Stimulated activated CD4-positive, alpha-beta T cell treated with anti-CD3 and anti-CD28 coated beads, TNF-alpha, amount 100 ng/mL, for 48 hours (primary cell): Measurements from ENCODE around the gene MEIS1.

Experiments
- DNase-seq, 3 donors: peaks; one replicate each; pipeline ENCODE4 v3.0.0-alpha.2; 2020; ENCODE audit warnings: low read depth in 3 of 3

The MEIS1 gene

DNA sequence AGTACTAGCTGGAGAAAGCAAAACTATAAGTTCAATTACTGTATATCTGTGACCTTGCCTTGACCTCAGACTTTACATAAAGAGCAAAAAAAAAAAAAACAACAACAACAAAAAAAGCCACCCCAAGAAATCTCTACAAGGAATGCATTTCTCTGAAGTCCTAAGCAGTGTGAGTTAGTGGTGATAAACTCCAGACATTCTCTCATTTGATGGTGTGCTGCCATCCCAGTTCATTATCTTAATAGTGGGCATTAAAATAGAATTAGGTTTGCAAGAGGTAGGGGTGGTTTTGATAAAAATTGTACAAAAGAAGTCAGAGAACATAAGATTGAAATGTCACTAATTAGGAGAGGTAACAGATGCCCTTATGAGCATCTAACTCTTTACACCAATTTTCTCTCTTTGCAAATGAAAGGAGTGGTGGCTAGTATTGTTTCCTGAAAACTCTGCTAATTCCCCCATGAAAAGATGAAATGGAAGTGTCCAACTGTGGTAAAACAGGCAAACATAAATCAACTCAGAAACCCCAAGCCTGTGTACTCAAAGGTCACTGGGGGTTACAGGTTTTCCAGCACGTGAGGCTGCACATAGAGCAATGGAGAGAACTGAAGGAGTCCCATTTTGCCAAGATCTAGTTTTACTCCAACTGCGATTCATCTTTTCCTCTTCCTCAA lies 131.9 kb downstream of the MEIS1 start:
- no peak for DNase-seq

DNA sequence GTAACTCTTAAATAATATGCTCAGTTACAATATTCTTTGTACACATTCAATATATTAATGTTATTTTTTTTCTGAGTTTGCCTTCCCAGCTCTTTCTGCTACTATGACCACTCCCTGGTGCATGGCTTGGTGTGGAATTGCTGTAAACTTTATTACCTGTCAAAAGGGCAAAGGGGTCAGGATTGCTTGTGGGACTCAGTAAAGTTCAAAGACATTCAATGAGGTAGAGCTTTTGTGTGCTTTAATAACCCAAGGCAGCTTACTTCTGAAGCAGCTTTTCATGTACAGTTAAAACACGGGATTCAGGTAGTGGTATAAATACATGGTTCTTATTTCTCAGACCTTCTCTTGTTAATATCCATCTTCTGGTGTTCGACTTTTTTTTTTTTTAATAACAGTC lies 132.8 kb downstream of the MEIS1 start:
- DNase-seq, result no peak

DNA sequence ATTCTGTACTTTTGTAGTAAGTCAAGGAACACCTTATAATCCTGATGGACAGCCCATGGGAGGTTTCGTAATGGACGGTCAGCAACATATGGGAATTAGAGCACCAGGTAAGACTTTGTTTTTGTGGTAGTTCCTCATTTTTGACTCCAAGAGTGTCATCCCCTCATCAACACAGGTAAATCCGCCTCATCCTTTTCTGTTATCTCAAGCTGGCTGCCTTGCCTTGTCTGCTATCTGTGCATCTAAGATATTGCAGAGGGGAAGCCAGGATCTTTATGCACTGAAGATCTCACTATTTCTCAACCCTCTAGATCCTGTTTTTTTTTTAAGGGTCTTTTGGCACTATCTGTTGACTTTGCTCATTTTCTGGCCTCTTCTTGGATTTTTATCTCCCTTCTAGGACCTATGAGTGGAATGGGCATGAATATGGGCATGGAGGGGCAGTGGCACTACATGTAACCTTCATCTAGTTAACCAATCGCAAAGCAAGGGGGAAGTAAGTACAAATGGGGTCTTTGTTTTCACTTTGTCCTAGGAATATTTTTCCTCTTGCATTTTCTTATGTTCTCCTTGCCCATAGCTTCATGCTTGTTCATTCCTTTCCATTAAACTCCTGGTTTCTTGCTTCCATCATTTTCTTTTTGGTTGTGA lies 133.8 kb downstream of the MEIS1 start:
- no peak for DNase-seq

- no peak for DNase-seq
These were observed 134.5 kb downstream of the MEIS1 start for GRCh38 chr2:66569321-66569851.

DNA sequence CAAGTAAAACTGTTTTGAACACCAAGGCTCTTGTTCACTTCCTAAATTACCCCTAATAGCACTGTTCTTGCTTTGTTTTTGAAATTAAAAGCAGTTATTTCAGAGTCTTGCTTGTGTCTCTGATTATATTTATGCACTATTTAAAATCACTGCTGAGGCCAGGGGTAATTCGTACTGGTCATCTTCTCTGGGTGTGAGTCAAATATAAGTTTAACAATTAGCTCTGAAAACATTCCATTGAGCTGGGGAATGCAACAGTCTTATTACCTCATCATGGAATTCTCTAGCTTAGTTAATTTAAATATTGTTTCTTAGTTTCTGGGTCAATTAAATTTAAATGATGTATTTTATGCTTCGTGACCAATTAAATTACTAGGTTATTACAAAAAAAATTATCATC lies 135.0 kb downstream of the MEIS1 start:
- DNase-seq, result no peak

GRCh38 chr2:66570471-66570870 lies 135.5 kb downstream of the MEIS1 start:
- DNase-seq, result no peak

- no peak for DNase-seq
These were observed 137.0 kb downstream of the MEIS1 start for GRCh38 chr2:66571918-66572317.

DNA sequence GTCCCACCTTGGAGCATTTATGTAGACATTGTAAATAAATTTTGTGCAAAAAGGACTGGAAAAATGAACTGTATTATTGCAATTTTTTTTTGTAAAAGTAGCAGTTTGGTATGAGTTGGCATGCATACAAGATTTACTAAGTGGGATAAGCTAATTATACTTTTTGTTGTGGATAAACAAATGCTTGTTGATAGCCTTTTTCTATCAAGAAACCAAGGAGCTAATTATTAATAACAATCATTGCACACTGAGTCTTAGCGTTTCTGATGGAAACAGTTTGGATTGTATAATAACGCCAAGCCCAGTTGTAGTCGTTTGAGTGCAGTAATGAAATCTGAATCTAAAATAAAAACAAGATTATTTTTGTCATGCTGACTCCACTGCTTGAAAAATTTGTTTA lies 137.5 kb downstream of the MEIS1 start:
- DNase-seq, result no peak

DNA sequence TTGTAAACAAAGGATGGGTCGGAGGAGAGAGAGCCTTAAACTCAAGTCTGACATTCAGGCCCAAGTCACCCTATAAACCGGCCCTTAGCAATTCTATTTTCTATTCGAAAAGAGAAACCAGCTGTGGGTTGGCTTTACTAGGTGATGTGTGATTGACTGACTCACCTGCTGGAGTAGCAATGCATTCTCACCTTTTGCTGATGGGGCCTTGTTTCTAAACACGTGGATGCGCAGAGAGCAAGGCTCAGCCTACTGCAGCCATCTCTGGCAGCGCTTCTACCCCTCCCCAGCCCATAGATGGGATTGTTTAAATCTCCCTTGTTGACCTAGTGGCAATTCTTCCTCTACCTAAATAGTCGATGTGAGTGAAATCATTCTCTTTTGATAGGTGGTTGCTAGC lies 138.5 kb downstream of the MEIS1 start:
- no peak for DNase-seq

DNA sequence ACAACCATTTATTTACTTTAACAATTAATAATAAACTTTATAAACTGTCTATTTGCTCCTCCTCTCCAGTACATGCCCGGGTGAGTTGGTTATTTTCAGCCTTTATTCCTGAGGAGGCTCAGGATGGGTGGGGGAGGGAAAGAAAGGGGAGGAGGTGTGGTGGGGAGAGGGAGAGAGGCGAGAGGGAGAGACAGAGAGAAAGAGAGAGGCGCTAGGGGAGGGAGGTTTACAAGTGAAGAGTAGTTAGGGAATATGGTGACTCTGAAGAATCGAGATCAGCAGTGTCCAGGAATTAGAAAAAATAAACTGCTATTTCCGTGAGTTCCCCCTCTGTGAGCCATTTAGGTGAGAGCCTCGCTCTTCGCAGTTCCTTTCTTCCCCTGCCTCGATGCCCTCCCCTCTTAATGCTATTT lies 138.9 kb downstream of the MEIS1 start:
- DNase-seq, result no peak

GRCh38 chr2:66574701-66575624 lies 140.0 kb downstream of the MEIS1 start:
- no peak for DNase-seq

DNA sequence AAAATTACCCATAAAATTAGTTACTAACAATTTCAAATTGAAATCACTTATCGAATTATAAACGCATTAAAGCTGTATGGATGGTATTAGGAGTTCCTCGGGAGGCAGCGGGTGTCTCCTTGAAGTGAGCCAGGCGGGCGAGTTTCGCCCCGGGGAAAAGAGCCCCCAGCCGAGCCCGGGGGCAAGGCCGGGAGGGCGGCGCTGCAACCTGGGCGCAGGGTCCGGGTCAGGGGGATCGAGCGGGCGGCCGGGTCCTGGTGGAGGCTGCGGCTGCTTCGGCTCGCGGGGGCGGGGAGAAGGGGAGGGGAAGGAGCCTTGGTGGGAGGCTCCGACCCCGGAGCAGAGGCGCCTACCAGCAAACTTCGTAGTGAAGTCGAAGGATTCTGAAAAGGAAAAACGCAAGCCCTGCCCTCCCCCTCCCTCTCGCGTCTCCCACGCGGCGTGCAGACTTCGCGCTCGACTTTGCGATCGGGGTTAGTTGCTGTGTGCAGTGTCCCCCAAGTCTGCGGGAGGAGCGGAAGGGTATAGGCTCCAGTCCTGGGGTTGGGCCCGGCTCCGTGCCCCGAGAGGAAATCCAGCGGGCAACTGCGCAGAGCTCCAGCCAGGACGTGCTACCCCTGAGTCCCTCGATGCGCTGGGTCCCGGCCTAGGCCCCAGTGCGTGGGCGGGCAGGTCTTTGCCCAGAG lies 140.8 kb downstream of the MEIS1 start:
- no peak for DNase-seq

GRCh38 chr2:66576311-66576560 lies 141.3 kb downstream of the MEIS1 start:
- no peak for DNase-seq

- DNase-seq, result no peak
These were observed 141.8 kb downstream of the MEIS1 start for GRCh38 chr2:66576561-66577320.

GRCh38 chr2:66577321-66578053 lies 142.6 kb downstream of the MEIS1 start:
- no peak for DNase-seq

- no peak for DNase-seq
These were observed 143.2 kb downstream of the MEIS1 start for GRCh38 chr2:66578054-66578686.

DNA sequence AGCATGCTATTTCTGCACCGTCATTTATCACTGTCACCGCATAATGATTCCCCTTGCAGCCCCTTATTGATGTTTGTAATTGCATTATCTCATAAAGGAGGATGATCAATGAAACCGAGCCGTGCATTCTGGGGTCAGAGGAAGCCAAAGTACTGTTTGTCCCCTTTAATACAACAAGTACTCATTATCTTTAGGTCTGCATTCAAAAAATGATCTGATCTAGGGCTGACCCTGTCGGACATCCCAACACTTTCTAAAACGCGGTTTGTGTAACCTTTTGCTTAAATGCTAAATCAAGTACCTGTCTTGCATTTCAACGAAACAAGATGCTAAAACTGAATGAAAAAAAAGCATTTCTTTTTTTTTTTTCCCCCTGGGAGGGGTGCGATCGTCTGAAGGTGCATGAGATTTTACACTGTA lies 143.8 kb downstream of the MEIS1 start:
- no peak for DNase-seq

- DNase-seq, result no peak
These were observed 144.5 kb downstream of the MEIS1 start for GRCh38 chr2:66579186-66580126.
